ENCODE data around the gene LMX1A.

LMX1A gene

GRCh38 chr1:165284454-165284853 lies 72.1 kb downstream of the LMX1A start:
- TF ChIP-seq CTCF (IDR thresholded peaks at IDR 0.05; ENCODE audit: insufficient read depth, low read depth, low read length, missing control alignments) = no peak
- DNase-seq (ENCODE audit: low read depth) = no peak
- H3K4me3 ChIP-seq (ENCODE audit: low read depth, low read length) = no peak overlapping the region

- no peak overlapping the region for H3K4me3 ChIP-seq (ENCODE audit: low read depth, low read length)
- TF ChIP-seq CTCF (IDR thresholded peaks at IDR 0.05; ENCODE audit: insufficient read depth, low read depth, low read length, missing control alignments) = no peak
- DNase-seq (ENCODE audit: low read depth) = no peak
These were observed 75.2 kb downstream of the LMX1A start for GRCh38 chr1:165281207-165281901.

- H3K4me3 ChIP-seq (ENCODE audit: low read depth, low read length) = no peak overlapping the region
- TF ChIP-seq CTCF (IDR thresholded peaks at IDR 0.05; ENCODE audit: insufficient read depth, low read depth, low read length, missing control alignments) = no peak
- DNase-seq (ENCODE audit: low read depth) = no peak
These were observed 76.6 kb downstream of the LMX1A start for GRCh38 chr1:165279882-165280281.

GRCh38 chr1:165276314-165276713 lies 80.2 kb downstream of the LMX1A start:
- no peak for TF ChIP-seq CTCF (IDR thresholded peaks at IDR 0.05; ENCODE audit: insufficient read depth, low read depth, low read length, missing control alignments)
- DNase-seq (ENCODE audit: low read depth) = no peak
- no peak overlapping the region for H3K4me3 ChIP-seq (ENCODE audit: low read depth, low read length)

- no peak for TF ChIP-seq CTCF (IDR thresholded peaks at IDR 0.05; ENCODE audit: insufficient read depth, low read depth, low read length, missing control alignments)
- H3K4me3 ChIP-seq (ENCODE audit: low read depth, low read length) = no peak overlapping the region
- no peak for DNase-seq (ENCODE audit: low read depth)
These were observed 91.2 kb downstream of the LMX1A start for GRCh38 chr1:165265196-165265838.

- no peak for DNase-seq (ENCODE audit: low read depth)
- no peak overlapping the region for H3K4me3 ChIP-seq (ENCODE audit: low read depth, low read length)
- TF ChIP-seq CTCF (IDR thresholded peaks at IDR 0.05; ENCODE audit: insufficient read depth, low read depth, low read length, missing control alignments) = no peak
These were observed 96.6 kb downstream of the LMX1A start for GRCh38 chr1:165259706-165260428.

Measured in GM12865 (cell line).